H1 (cell line): ENCODE results near the gene C18orf63. TPM values are rescaled to one million over a fixed set of nuclear protein-coding genes. Genes with fewer than 3 reads are reported as not detected.

Experiments used
- KDM4A ChIP-seq: IDR thresholded peaks from one replicate; pipeline ENCODE4 v1.7.1; 2012; ENCODE audit warnings: low read depth, mild to moderate bottlenecking, moderate library complexity, low read length, inconsistent platforms; ENCODE audit not compliant: severe bottlenecking
- NRF1 ChIP-seq: IDR thresholded peaks from 2 replicates; pipeline ENCODE4 v1.6.1; 2011; ENCODE audit warnings: mild to moderate bottlenecking, low read depth, low read length, improper control_type of control experiment
- SIN3A ChIP-seq, 2 experiments: IDR thresholded peaks in 1 of 2; conservative IDR thresholded peaks in 1 of 2; 2 replicates each; pipeline ENCODE4 v1.6.1; 2011 to 2012; ENCODE audit warnings: low read length in 2 of 2, improper control_type of control experiment in 1 of 2, low read depth in 1 of 2, mild to moderate bottlenecking in 1 of 2
- TCF12 ChIP-seq: IDR thresholded peaks from 2 replicates; pipeline ENCODE4 v1.6.1; 2011; ENCODE audit warnings: low read depth, mild to moderate bottlenecking, low read length
- polyA plus RNA-seq, 7 experiments: library from polyadenylated mRNA; depleted of rRNA in 3 of 7; stranded (reverse) in 5 of 7; unstranded in 2 of 7; fragments of >200 nt in 5 of 7; fragments of 200-250 nt in 2 of 7; gene quantifications; 1 replicate in 5 of 7; 2 replicates in 1 of 7; 4 replicates in 1 of 7; pipeline versions ENCODE4 v1.2.1 to v1.2.3, GENCODE V29; 2011 to 2013; ENCODE audit warnings: missing spikeins in 2 of 7, mixed read lengths in 2 of 7
- total RNA-seq: library from RNA; stranded (reverse); fragmentation: NEBNext Ultra II Directional; extraction: Animal tissue kit (Norgen Biotek cat#: 25700); gene quantifications from 2 replicates; pipeline ENCODE4 v1.2.1, GENCODE V29; 2021
- TF ChIP-seq, protein P1 (sequence below): IDR thresholded peaks from 2 replicates; pipeline ENCODE4 v1.6.1; 2011; ENCODE audit warnings: low read length, improper control_type of control experiment

The C18orf63 gene
- total and polyA plus RNA-seq, 2 of the 8 experiments (the other 6 are each of a cell fraction or from before 2014, with no cell fraction given) = not detected

GRCh38 chr18:74310411-74310810 is 5.2 kb upstream of the C18orf63 start (continued):
- TF ChIP-seq, protein P1, sequence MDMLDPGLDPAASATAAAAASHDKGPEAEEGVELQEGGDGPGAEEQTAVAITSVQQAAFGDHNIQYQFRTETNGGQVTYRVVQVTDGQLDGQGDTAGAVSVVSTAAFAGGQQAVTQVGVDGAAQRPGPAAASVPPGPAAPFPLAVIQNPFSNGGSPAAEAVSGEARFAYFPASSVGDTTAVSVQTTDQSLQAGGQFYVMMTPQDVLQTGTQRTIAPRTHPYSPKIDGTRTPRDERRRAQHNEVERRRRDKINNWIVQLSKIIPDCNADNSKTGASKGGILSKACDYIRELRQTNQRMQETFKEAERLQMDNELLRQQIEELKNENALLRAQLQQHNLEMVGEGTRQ = no peak; the same call in 1 of the 2 replicates
- no peak for TF ChIP-seq KDM4A
- TF ChIP-seq SIN3A (conservative IDR thresholded peaks at IDR 0.05 in 1 of 2, IDR thresholded peaks at IDR 0.05 in 1 of 2; ENCODE audit: low read depth in 1 of 2, low read length in 2 of 2) = no peak
- TF ChIP-seq TCF12 = no peak
- TF ChIP-seq NRF1 = no peak
